ENCODE data around the gene E2F2. TPM values are rescaled to one million over a fixed set of nuclear protein-coding genes. Genes with fewer than 3 reads are reported as not detected.

E2F2 gene
- total and polyA plus RNA-seq, 2 of the 13 experiments (the other 11 are each of a cell fraction or from before 2014, with no cell fraction given) = 0.65 to 6.6 TPM

- TF ChIP-seq AKNA (CRISPR knock-in tag; IDR thresholded peaks at IDR 0.05; ENCODE audit: borderline replicate concordance) = no peak
Measured at GRCh38 chr1:23537296-23537973, 6.4 kb upstream of the E2F2 start (continued).

- ChIA-PET POLR2A (no interaction called here), CTCF (ENCODE audit: low intra/inter-chr PET ratio, low total read pairs) (no interaction called here)
- no TSS peak for BruUV-seq (replicated peaks)
- DNase-seq (ENCODE audit: low spot score) (no peak), FAIRE-seq (no peak), ATAC-seq (no peak)
- no peaks in the 10 kb centered on the region for H3K36me3 ChIP-seq (replicated peaks in 1 of 2; ENCODE audit: control insufficient read depth in 1 of 2, insufficient read depth in 2 of 2, low read length in 2 of 2)
- in situ Hi-C loops (cut with HindIII; ENCODE audit: extremely low pct_ligation_motif_present, low pct_unique_long_range_greater_than_20kb) = loop anchor here (5.0 to 10.0 kb wide), 2 partner anchors 36 to 189 kb away; partner anchors contain the start of gene HNRNPR
- no peak overlapping the region for H2AFZ ChIP-seq (ENCODE audit: low read length)
- H3K27ac ChIP-seq (ENCODE audit: extremely low read length, insufficient read depth, low read length) = no peak overlapping the region
- no peak overlapping the region for H3K9ac ChIP-seq (ENCODE audit: insufficient read depth, low read depth, low read length)
- peaks cover 92% of the 10 kb centered on the region for H3K4me1 ChIP-seq (ENCODE audit: insufficient read depth, low read length)
- intact Hi-C loops (cut with micrococcal nuclease; ENCODE audit: unreplicated experiment) = loop anchor here (10.0 kb wide), 1 partner anchor 169 kb away; the partner anchor contains the start of gene ZNF436
- H3K79me2 ChIP-seq (ENCODE audit: insufficient read depth, low read length) = no peaks in the 10 kb centered on the region
- no peaks in the 10 kb centered on the region for H3K27me3 ChIP-seq (ENCODE audit: control insufficient read depth in 1 of 2, insufficient read depth in 2 of 2, low read length in 2 of 2)
- no peak overlapping the region for H3K4me3 ChIP-seq (replicated peaks in 1 of 3; ENCODE audit: insufficient read depth in 1 of 3, low read depth in 2 of 3, low read length in 3 of 3)
- H4K20me1 ChIP-seq (ENCODE audit: insufficient read depth, low read length) = no peaks in the 10 kb centered on the region
- WGBS (ENCODE audit: low lambda C conversion rate) = 55% methylated on average over 6 of the region's 6 CpGs
- TF ChIP-seq, protein P1, sequence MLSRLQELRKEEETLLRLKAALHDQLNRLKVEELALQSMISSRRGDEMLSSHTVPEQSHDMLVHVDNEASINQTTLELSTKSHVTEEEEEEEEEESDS (CRISPR knock-in tag; IDR thresholded peaks at IDR 0.05; ENCODE audit: borderline replicate concordance) = no peak
- TF ChIP-seq NCOA1 (CRISPR knock-in tag; IDR thresholded peaks at IDR 0.05) (no peak), ZNF296 (CRISPR knock-in tag; conservative IDR thresholded peaks at IDR 0.05) (no peak), ZNF639 (CRISPR knock-in tag; conservative IDR thresholded peaks at IDR 0.05) (no peak)
- H3K9me3 ChIP-seq (ENCODE audit: low read length) = no peaks in the 10 kb centered on the region
- 0 out of 2 replicates have a peak overlapping the region, but pooled peaks have one; percentile 100 for H3K4me2 ChIP-seq (ENCODE audit: low read depth, low read length)
Measured at GRCh38 chr1:23533246-23534023, 2.4 kb upstream of the E2F2 start.

Measured in HepG2 (cell line).